NCI-H2107 (cell line): ENCODE data around the gene ESYT2.

Experiments
- DNase-seq: peaks from one replicate; lab custom pipeline; 2025; lab: John Stamatoyannopoulos, UW

ESYT2 gene

DNA sequence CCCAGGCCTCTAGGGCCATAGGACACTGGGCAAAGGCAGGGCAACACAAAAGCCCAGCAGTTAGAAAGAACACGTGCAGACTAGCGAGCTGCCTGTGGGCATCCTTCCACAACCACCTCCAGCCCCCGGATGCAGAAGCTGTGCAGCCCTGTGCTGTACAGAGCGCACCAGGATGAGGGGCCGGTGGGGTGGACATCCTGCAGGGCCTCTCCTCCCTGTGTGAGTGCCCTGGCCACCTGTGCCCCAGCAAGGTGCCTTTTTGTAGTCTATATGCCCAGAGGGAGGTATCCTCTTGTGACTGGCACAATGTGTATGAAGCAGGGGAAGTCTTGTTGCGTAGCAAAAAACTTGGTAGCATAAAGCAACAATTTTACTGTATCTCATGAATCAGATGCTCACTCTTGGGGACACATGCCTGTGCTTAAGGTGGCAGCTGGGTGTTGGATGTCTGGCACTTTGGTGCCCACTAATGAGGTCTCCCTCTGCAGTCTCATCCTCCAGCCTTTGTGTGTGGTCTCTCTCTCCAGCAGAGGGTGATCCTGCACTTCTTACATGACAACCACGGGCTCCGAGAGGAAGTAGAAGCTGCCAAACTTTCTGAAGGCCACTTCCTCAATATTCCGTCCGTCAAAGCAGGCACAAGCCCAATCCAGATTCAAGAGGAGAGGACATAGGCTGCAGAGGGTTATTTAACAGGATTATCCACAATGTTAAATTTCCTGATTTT lies 133.4 kb downstream of the ESYT2 start:
- DNase-seq = no peak

DNA sequence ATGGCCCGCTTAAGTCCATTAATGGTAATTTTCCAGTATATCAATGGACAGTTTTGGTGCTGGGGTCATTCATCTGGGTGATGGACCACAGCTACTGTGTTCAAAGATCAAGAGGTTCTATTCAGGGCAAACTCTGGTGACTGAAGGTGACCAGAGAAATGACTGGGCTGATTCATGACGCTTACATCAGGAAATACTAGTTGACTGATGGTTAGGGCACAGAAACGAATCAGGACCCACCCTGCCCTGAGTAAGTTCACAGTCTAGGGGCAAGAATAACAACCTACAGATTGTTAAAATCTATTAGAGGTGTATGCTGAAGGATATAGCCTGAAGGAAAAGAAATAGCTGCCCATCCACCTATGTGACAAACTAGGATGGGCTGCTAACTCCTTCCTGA lies 134.3 kb downstream of the ESYT2 start:
- DNase-seq = no peak

DNA sequence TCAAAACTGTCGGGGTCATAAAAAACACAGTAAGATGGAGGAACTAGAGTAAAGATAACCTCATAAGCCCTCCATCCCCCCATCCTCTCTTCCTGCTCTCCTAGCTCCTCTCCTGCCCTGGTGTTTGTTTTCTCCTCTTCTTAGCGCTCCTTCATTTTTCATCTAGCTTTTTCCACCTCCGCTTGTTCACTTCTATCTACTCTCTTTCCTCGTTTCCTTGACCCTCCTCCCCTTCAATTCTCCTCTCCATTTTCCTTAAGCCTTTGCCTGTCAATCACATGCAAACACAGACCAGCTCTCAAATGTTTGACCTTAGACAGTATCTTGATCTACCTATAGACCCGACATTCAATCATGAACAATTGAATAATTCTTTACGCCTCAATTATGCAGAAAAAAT lies 134.7 kb downstream of the ESYT2 start:
- DNase-seq = no peak

DNA sequence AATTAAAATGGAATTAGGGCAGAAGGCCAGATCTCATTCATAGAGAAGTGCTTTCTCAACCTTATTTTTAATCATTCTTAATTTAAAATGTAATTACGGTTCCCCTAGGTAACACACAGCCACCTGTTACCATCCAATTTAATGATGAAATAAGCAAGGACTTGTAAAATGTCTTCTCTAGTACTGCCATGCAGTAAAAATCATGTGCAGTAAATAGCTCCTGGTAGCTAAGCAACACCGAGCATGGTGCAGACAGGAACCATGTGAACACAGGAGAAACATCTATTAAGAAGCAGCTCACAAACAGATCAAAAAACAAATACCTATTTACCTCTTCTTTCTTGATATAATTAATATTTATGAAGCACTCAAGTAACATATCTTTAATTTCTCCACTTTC lies 139.8 kb downstream of the ESYT2 start:
- DNase-seq = no peak

DNA sequence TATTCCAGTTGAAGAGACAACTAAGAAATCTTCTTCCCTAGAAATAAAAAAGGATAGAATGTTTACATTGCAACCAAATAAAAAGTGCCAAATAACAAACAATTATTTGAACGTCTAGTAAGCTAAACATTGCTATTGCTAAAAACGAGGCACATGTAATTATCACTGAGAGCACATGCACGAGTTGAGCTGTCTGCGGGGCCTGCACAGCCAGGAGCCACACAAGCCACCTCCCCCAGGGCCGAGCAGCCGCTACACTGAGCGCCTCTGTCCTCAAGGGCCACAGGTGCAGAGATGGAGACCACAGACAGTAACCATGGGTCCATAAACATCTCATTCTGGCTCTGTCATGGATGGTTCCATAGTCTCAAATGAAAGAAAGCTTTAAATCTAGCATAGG lies 141.9 kb downstream of the ESYT2 start:
- DNase-seq = no peak

DNA sequence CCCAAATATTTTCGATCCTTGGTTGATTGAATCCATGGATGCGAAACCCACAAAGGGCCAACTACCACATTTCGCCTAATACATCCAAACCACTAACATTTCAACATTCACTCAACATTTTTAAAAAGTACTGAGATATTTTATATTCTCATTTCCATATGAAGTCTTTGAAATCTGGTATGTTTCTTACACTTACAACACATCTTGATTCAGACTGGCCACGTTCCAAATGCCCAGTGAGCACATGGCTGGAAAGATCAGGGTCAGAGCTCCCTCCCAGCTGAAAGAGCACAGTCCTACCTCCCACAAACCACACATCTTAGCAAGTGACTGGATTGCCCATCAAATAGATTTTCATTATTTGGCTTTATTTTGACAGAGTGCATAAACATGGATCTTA lies 143.6 kb downstream of the ESYT2 start:
- DNase-seq = no peak

DNA sequence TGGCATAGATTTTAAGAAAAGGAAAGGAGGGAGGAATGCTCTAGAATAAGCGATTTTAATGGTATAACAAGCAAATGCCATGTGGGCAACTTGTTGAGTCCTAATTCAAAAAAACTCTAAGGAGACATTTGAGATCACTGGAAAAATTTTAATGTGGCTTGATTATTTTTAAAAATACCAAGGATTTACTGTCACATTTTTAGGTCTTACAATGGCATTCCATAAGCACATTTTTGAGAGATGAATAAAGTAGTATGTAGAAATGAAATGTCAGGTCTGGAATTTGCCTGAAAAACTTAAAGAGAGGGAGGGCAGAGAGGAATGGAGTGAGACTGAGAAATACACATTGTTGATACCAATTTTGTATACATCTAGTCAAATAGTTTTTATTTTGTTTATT lies 145.0 kb downstream of the ESYT2 start:
- no peak for DNase-seq

DNA sequence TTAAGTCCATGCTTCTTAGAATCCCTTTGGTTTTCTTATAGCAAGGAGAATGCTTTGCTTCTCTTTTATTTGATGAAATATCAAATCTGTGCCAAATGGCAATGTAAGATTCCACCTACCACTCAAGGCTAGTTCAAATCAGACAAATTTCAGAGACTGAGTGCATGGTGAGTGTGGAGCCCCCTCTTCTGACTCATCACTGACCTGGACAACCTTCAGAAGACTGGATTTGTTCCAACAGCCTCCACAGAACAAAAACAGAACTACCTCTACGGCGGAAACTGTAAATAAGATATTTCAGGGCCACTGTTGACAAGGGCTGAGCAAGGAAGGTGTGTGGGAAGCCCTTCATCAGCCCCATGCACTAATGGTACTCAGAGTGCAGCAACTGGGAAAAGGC lies 145.8 kb downstream of the ESYT2 start:
- no peak for DNase-seq

DNA sequence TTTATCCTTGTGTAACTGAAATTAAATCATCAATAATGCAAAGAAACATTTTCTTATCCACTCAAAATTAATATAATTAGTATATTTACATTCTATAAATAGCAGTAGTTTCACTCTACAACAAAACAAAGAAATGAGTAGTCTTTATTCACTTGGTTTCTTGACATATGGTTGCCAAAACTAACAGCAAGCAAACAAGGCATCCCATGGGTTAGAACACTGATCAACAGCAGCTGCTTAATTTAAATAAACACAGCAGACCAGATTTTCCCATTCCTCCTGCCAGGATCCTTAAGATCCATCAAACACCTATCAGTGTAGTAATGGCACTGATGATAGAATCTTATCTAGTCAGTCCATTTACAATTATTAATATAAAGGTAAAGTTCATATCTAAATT lies 146.9 kb downstream of the ESYT2 start:
- DNase-seq = no peak
